HG03159 (cell line): ENCODE measurements around the gene NPHP4.

ENCODE experiments used
- ATAC-seq: cut with Tn5 transposase; IDR thresholded peaks from one replicate; pipeline ENCODE4 v1.9.1; 2021; ENCODE audit warnings: mild to moderate bottlenecking, moderate library complexity; ENCODE audit not compliant: unreplicated experiment

The NPHP4 gene

DNA sequence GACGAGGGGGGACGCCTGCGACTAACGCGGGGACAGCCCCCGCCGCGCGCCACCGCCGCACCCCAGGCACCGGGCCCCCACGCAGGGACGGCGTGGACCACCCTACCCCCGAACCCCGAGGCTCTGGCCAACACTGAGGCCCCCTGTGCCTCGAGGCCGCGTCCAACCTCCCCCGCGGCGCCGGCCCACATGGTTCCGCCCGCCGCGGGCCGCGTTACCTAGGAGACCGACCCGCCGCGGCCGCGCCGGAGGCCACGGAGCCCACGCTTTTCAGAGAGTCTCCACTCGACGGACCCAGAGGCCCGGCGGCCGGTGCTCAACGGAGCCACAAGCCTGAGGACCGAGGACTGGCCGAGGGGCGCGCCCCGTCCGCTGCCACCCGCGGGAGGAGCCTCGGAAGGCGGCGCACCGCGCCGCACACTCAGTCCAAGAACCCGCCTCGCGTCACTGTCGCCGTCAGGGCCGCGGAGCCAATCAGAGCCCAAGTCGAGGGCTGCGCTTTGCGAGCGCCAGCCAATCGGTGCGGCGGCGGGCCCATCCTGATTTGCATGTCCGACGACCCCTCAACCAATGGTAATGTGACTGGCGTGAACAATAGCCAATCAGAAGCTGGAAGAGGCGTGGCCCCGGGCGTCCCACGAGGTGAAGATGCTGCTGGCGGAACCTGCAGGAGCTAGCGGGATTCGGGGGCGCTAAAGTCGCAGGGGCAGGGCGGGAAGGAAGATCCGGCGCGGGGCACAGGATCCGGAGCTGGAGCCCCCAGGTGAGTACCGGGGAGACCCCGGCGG lies at the start of gene NPHP4:
Gene NPHP4, minus strand, starts transcription at position 400 of the 788 bp plus-strand sequence. CDS start 6,136 bp downstream, outside the sequence.
- peak; percentile 90 for ATAC-seq

GRCh38 chr1:6041432-6042062 lies 49.3 kb upstream of the NPHP4 start:
- ATAC-seq, result no peak

GRCh38 chr1:6040861-6041415 lies 48.7 kb upstream of the NPHP4 start:
- no peak for ATAC-seq

DNA sequence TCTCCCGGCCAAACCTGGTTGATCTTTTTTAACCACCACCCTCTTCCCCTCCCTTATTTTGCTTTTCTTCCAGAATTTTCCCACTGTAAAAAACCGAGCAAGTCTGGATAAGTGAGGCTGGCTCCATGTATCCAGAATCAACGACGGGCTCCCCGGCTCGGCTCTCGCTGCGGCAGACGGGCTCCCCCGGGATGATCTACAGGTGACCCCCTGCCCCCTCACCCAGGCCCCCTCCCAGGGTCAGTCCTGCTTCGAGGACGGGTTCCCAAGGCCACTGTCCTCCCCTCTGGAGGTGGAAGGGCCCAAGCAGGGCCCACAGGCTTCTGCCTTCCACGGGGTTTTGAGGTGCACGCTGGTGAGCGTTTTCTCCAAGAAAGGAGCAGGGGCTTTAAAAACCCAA lies 48.2 kb upstream of the NPHP4 start:
- no peak for ATAC-seq

DNA sequence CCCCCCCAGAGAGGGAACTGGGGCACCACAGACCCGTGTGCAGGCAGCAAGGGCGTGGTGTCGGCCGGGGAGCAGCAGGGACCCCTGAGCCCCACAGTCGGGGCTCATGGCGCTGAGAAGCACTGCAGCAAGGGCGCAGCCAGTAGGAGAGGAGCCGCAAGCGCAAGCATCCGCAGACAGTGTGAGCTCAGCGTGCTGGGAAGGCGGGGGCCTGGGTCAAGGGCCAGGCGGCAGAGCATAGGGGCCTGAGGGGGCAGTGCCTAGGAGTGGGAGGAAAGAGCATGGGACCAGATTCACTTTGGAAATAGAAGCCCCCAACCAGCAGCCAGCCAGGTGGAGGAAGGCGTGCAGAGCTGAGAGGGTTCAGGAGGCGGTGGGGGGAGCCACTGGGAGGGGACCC lies 46.8 kb upstream of the NPHP4 start:
- no peak for ATAC-seq

DNA sequence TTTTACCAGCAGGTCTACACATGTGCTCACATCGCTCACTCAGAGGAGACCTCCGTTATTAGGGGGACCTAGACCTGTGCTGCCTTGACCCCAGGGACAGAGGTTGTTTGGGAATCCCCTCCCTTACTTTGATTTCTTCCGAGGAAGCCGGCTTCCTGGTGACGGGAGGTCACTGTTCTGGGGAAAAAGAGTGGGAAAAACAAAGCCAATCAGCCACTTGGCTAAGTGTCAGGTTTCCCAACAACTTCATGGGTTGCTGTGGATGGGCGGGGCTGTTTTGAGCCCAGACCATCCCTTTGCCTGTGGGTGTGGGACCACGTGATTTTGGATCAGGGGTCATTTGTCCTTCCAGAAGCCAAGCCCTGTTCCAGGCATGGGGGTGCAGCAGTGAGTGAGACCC lies 46.4 kb upstream of the NPHP4 start:
- no peak for ATAC-seq

GRCh38 chr1:6037338-6037762 lies 45.1 kb upstream of the NPHP4 start:
- ATAC-seq, result no peak

GRCh38 chr1:6035719-6036118 lies 43.5 kb upstream of the NPHP4 start:
- no peak for ATAC-seq

DNA sequence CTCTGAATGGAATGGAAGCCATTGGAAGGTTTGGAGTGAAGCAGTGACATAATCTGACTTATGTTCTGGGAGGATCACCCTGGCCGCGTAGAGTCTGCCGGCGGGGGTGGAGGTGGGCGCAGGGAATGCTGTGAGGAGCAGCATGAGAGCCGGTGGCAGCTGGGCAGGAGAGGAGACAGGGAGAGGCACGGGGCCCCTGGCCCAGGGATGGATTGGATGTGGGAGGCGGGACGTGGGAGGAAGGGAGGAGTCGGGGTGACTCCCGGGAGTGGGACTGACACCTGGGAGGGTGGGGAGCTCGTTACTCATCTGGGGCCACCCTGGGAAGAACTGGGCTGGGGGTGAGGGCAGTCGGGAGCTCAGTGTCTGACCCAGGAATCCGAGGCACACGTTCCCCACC lies 43.1 kb upstream of the NPHP4 start:
- no peak for ATAC-seq

DNA sequence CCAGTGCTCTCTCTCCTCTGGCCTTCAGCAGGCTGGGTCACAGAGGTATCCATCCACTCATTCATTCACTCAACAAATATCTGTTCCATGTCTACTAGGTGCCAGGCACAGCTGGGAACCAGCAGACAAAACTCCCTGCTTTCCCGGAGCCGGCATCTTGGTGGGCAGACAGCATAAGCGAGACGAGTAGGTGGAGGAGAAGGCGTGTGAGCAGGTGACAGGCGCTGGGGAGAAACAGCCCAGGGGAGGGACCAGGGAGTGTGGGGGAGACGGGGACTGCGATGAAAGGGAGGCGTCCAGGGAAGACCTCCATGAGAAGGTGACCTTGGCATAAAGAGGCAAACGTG lies 42.5 kb upstream of the NPHP4 start:
- ATAC-seq, result no peak

DNA sequence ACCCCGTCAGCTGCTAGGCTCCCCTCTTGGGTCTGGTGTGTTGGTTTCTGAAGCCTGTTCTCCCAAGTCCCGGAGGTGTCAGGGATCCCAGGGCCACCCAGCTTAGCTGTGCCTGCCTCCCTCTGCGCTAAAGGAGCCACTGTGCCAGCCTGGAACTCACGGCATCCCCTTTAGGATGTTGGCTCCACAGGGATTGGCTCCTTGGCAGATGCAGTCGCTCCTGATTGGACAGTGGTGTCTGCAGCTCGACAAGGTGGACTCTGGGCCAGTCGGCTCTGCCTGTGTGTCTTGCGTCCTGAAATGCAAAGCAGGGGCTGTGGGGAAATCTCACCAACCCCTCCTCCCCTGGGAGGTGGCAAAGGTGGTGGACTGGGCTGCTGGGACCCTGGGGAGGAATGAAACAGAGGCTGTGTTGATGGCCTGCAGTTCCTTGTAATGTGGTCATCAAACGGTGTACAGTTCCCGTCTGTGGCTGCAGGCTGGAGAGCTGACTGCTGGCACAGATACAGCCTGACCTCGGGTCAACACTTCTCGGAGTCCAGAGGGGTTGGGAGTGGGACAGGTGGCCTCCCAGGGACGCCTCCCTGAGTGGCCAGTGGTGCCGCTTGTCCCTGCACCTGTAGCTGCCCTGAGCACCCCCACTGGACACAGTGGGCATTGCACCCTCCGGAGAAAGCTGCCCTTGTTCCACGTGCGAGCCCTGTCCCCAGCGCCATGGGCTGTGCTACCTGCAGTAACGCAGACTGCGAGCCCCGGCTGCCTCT lies 41.9 kb upstream of the NPHP4 start:
- no peak for ATAC-seq

GRCh38 chr1:6033124-6033523 lies 40.9 kb upstream of the NPHP4 start:
- no peak for ATAC-seq

DNA sequence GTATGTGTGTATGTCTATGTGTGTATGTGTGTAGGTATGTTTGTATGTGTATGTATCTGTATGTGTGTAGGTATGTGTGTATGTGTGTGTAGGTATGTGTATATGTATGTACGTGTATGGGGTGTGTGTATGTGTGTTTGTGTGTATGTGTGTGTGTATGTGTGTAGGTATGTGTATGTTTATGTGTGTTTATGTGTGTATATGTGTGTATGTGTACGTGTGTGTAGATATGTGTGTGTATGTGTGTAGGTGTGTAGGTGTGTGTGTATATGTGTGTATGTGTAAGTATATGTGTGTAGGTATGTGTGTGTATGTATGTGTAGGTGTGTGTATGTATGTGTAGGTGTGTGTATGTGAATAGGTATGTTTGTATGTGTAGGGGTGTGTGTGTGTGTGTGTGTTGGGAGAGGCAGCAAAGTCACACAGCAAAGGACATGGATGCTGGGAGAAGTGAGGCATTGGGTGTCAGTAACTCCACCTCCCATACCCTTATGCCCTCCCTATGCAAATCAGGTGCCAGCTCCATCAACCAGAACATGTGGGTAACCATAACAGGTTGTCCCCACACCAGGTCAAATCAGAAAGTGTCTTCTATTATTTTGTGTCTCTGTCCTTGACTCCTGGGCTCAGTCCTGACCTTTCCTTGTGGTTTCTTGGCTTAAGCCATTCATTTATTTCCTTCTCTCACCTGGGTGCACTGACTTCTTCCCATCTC lies 38.5 kb upstream of the NPHP4 start:
- no peak for ATAC-seq

GRCh38 chr1:6030132-6030531 lies 37.9 kb upstream of the NPHP4 start:
- ATAC-seq, result no peak

DNA sequence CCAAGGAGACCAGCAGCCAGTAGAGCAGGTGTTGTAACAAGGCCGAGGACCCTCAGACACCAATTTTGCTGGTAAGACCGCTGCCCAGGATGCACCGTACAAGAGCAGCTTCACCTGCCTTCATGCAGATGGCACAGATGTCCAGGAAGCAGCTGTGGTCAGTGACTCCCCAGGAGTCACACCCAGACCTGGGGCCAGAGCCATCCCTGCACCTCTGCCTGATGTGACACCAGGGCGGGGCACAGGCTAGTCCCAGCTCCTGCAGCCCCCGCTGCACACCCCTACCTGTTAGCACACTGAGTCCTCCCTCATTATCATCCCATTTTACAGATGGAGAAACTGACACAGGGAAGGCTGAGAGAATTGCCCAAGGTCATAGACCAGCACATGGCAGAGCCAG lies 37.1 kb upstream of the NPHP4 start:
- ATAC-seq, result no peak

- ATAC-seq, result peak; percentile 33
These were observed 36.0 kb upstream of the NPHP4 start for GRCh38 chr1:6028042-6028850.

DNA sequence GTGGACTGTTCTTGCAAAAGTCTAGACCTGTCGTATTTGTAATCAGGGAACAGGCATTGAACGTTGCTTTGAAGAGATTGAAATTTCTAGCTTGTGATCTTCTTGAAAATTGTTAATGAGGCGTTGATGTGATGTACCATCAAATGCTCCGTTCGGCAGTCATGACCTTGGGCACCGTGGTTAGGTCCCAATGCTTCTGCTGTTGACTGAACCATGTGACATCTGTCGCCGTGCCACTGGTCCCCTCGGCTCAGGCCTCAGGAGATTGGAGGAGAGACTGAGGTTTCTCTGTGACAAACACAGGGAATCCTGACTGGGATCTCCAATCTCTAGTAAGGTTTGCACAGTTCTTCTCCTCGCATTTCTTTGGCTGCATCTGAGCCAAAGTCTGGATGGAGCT lies 35.4 kb upstream of the NPHP4 start:
- no peak for ATAC-seq

GRCh38 chr1:6026095-6026809 lies 34.0 kb upstream of the NPHP4 start:
- ATAC-seq, result peak; percentile 77

GRCh38 chr1:6025269-6026094 lies 33.3 kb upstream of the NPHP4 start:
- ATAC-seq, result no peak
